ENCODE measurements around the gene VPS33B. TPM values are rescaled to one million over a fixed set of nuclear protein-coding genes. Genes with fewer than 3 reads are reported as not detected.
"Not testable (repeated sequence)": the region's sequence is repeated elsewhere in the genome, so short reads cannot be mapped to it uniquely, and the experiment has no call there.

Gene VPS33B
- polyA plus RNA-seq, 1 donor from 2014 or later = 10.7 TPM

DNA sequence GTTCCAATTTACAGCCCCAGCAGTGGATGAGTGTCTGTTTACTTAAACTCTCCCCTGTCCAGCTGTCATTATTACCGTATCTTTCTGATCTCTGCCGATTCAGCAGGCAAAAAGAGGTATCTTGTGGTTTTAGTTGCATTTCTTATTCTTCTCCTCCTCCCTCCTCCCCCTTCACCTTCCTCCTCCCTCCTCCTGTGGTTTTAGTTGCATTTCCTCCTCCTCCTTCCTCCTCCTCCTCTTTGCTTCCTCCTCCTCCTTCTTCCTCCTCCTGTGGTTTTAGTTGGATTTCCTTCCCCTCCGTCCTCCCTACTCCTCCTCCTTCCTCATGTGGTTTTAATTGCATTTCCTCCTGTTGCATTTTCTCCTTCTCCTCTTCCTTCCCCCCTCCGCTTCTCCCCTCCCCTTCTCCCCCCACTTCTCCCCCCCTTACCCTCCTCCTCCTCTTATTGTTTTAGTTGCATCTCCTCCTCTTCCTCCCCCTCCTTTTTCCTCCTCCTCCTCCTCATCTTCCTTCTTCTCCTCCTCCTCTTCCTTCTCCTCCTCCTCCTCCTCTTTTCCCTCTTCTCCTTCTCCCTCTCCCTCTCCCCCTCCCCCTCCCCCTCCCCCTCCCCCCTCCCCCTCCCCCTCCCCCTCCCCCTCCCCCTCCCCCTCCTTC, 25.3 kb upstream of the VPS33B start:
- peaks cover 7 to 9% (median 9%) of the 10 kb centered on the region in 3 donors for H3K4me1 Mint-ChIP-seq
- no peak overlapping the region for H3K27ac Mint-ChIP-seq
- no peaks in the 10 kb centered on the region for H3K9me3 Mint-ChIP-seq
- no peaks in the 10 kb centered on the region for H3K36me3 Mint-ChIP-seq
- peaks cover 14% of the 10 kb centered on the region for H3K27me3 Mint-ChIP-seq
- H3K4me3 Mint-ChIP-seq = peak overlapping the region in 1 of 4 donors; percentile 29

DNA sequence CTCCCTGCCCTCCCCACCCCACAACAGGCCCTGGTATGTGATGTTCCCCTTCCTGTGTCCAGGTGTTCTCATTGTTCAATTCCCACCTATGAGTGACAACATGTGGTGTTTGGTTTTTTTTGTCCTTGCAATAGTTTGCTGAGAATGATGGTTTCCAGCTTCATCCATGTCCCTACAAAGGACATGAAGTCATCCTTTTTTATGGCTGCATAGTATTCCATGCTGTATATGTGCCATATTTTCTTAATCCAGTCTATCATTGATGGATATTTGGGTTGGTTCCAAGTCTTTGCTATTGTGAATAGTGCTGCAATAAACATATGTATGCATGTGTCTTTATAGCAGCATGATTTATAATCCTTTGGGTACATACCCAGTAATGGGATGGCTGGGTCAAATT, 23.7 kb upstream of the VPS33B start:
- H3K9me3 Mint-ChIP-seq, H3K27me3 Mint-ChIP-seq, H3K36me3 Mint-ChIP-seq, H3K27ac Mint-ChIP-seq, H3K4me1 Mint-ChIP-seq, H3K4me3 Mint-ChIP-seq: not testable (repeated sequence)

DNA sequence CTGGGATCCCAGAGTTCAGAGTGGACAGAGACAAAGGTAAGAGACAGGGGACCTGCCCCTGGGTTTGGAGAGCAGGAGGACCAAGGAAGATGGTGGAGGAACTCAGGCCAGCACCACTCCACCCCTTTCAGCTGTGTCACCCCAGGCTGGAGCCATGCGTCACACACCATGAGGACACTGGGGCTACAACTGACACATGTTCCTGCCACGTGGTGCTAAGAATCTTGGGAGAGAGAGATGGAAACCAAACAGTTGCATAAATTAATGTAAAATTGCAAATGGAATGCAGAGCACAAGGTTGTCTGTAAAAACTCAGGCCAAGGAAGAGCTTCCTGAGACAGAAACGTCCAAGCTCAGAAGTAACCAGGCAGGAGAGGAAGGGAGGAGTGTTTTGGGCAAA, 22.7 kb upstream of the VPS33B start:
- H3K36me3 Mint-ChIP-seq = no peaks in the 10 kb centered on the region
- peak overlapping the region in 1 of 4 donors; percentile 19 for H3K4me3 Mint-ChIP-seq
- H3K27ac Mint-ChIP-seq = no peak overlapping the region
- H3K9me3 Mint-ChIP-seq = no peaks in the 10 kb centered on the region
- peaks cover 6% of the 10 kb centered on the region for H3K27me3 Mint-ChIP-seq
- H3K4me1 Mint-ChIP-seq = peaks cover 7 to 9% (median 9%) of the 10 kb centered on the region in 3 donors

DNA sequence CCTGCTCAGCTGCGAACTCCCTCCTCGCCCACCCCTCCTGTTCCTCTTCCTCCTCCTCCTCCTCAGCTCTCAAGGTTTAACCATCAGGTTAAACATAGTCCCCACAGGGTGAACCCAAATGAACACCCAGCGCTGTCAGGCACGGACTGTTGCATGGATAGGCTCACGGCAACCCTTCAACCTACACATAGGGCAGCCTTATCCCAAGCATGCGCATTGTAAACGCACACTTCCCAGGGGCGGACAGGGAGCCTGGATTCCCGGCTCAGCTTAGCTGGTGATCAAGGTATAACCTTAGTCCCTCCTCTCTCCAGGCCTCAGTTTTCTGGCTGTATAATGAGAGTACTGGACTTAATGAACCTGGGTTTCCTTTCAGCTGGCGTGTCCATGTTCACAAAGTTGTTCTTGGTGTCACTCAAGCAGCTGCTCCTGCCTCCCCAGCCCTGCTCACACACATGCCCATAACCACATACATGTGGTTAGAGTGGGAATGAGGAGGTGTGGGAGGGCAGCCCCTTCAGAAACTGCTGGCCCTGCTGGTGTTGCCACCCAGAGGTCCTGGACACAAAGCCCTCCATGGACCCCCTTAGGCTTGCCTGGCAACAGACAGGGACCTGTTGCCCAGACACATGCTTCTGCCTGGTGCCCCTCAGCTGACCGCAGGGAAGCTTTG, 20.9 kb upstream of the VPS33B start:
- no peak overlapping the region for H3K4me3 Mint-ChIP-seq
- peaks cover 2 to 9% (median 4%) of the 10 kb centered on the region in 3 donors for H3K4me1 Mint-ChIP-seq
- H3K9me3 Mint-ChIP-seq = no peaks in the 10 kb centered on the region
- H3K27ac Mint-ChIP-seq = no peak overlapping the region
- H3K36me3 Mint-ChIP-seq = peaks cover 2% of the 10 kb centered on the region
- no peaks in the 10 kb centered on the region for H3K27me3 Mint-ChIP-seq

DNA sequence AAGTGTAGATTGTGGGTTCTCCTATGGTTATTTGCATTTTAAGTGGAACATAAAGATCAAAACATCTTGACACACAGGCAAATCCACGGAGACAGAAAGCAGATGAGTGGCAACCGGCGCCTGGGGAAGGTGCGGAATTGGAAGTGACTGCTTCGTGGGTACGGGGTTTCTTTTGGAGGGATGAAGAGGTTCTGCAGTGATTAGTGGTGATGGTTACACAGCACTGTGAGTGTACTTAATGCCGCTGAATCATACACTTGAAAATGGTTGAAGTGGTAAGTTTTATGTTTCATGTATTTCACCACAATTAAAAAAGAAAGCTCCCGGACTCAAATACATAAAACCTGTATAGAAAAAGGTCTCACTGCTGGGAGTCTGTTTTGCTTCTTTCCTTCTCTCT, 18.5 kb upstream of the VPS33B start:
- Mint-ChIP-seq H3K9me3 (no peaks in the 10 kb centered on the region), H3K4me3 (no peak overlapping the region), H3K27ac (no peak overlapping the region), H3K36me3 (peaks cover 2% of the 10 kb centered on the region), H3K4me1 (no peaks in the 10 kb centered on the region), H3K27me3 (no peaks in the 10 kb centered on the region)

DNA sequence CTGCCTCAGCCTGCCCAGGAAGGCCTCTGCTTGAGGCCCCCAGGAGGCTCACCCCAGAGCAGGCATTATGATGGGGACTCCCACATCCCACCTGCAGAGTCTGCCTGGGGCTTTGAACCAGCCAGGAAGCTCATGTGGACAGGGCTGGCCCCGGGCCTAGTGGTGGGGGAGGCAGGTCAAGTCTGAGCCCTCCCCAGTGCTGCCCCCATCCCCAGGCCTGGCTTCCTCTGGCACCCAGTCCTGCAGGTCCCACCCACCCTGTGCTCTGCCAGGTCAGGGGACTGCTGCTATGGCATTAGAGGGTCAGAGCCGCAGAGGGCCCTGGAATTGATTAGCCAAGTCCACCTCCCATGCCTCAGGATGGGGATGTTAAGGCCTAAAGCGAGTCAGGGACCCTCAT, 17.6 kb upstream of the VPS33B start:
- Mint-ChIP-seq H3K9me3 (no peaks in the 10 kb centered on the region), H3K4me3 (no peak overlapping the region), H3K4me1 (no peaks in the 10 kb centered on the region), H3K36me3 (peaks cover 2% of the 10 kb centered on the region), H3K27ac (no peak overlapping the region), H3K27me3 (no peaks in the 10 kb centered on the region)

DNA sequence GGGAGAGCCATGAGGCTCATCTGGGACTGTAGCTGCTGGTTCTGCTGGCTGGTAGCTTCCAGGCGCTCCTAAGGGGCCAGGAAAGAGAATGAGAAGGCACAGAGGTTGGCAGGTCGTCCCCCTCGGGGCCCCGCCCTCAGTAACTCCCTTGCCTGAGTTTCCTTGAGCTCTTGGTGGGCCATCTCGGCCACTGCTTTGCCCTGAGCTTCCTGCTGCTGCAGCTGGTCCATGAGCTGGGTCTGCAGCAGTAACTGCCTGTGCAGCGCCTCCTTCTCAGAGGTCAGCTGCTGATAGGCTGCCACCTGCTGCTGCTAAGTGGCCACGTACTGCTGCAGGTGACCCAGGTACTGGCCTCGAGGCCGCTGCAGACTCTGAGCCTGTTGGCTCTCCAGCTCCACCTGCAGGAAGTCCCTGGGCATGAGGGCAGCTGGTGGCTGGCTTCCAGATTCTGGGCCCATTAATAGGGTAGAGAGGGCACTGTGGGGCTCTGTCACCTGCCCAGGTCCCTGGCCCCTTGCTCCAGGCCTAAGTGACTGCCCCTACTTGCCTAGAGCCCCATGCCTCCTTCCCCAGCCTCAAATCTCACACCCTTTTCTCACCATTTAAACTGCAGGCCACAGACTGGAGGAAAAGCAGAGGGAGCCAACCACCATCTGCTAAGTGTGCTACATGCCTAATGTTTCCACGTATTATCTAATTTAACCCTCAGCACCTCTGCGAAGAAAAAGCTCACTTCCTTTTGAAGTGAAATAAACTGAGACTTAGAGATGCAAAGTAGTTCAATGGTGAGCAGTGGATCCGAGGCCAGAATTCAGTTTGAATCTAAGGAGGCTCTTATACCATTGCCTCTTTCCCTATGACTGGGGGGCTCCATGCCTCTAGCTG, 10.8 kb upstream of the VPS33B start:
- H3K4me1 Mint-ChIP-seq = peaks cover 0 to 2% (median 1%) of the 10 kb centered on the region in 3 donors
- H3K9me3 Mint-ChIP-seq = no peaks in the 10 kb centered on the region
- H3K36me3 Mint-ChIP-seq = no peaks in the 10 kb centered on the region
- H3K27ac Mint-ChIP-seq = peak overlapping the region in 1 of 3 donors; percentile 14
- H3K4me3 Mint-ChIP-seq = peak overlapping the region in 1 of 4 donors; percentile 29
- H3K27me3 Mint-ChIP-seq = no peaks in the 10 kb centered on the region

DNA sequence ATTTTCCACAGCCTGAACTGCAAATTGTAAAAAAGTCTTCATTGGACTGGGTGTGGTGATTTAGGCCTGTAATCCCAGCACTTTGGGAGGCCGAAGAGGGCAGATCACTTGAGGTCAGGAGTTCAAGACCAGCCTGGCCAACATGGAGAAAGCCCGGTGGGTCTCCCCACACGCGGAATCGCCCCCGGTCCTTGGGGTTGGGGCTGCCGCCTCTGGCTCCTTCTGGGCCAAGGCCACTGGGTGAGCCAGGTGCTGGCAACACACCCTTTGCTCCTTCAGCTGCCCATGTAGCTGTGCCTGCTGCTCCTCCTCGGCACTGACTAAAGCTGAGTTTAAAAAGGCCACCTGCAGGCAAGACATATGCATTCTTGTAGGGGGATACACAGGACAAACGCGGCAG, 9.4 kb upstream of the VPS33B start:
- Mint-ChIP-seq H3K9me3 (no peaks in the 10 kb centered on the region), H3K27ac (no peak overlapping the region), H3K4me1 (peaks cover 0 to 2% (median 1%) of the 10 kb centered on the region in 3 donors), H3K36me3 (no peaks in the 10 kb centered on the region), H3K27me3 (no peaks in the 10 kb centered on the region), H3K4me3 (no peak overlapping the region)

DNA sequence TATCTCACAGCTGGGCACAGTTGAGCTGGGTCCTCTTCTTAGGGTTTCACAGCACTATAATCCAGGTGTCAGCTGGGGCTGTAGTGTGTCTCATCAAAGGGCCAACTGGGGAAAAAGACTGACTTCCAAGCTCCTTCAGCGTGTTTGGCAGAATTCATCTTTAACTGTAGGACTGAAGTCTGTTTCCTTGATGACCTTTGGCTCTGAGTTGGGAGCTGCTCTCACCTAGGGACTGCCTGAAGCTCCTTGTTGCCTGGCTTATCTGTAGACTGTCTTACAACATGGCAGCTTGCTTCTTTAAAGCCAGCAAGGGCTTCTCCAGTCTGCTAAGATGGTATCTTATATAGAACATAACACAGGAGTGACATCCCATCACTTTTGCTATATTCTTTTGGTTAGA, 5.3 kb upstream of the VPS33B start:
- Mint-ChIP-seq H3K9me3 (no peaks in the 10 kb centered on the region), H3K36me3 (no peaks in the 10 kb centered on the region), H3K4me3 (no peak overlapping the region), H3K27me3 (no peaks in the 10 kb centered on the region), H3K27ac (no peak overlapping the region), H3K4me1 (peaks cover 4 to 5% (median 4%) of the 10 kb centered on the region in 3 donors)

DNA sequence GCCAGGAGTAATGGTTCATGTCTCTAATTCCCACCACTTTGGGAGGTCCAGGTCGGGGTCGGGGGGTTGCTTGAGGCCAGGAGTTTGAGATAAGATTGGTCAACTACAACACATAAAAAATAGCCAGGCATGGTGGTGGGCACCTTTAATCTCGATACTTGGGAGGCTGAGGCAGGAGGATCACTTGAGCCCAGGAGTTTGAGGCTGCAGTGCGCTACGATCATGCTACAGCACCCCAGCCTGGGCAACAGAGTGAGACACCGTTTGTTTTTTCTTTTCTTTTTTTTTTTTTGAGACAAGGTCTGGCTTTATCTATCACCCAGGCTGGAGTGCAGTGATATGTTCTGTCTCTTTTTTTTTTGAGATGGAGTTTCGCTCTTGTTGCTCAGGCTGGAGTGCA, 1.3 kb upstream of the VPS33B start:
- H3K9me3 Mint-ChIP-seq = no peaks in the 10 kb centered on the region
- no peaks in the 10 kb centered on the region for H3K36me3 Mint-ChIP-seq
- peak overlapping the region in 2 of 4 donors; percentile 27 to 97 for H3K4me3 Mint-ChIP-seq
- H3K27ac Mint-ChIP-seq = peak overlapping the region in 2 of 3 donors; percentile 8 to 76
- no peaks in the 10 kb centered on the region for H3K27me3 Mint-ChIP-seq
- H3K4me1 Mint-ChIP-seq = peaks cover 22 to 28% (median 27%) of the 10 kb centered on the region in 3 donors

DNA sequence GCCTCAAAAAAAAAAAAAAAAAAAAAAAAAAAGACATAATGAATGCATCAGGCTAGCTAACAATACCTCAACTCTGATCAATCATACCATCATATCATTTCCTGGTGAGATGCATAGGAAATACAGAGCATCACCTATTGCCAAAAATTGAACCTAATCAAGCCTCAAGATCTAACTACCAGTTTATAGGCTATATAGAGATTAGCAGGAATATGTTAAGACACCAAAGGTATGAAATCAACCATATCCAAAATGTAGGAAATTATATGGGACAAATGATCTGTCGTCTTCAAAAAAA, 387 bp upstream of the VPS33B start:
- peaks cover 2% of the 10 kb centered on the region for H3K36me3 Mint-ChIP-seq
- peak overlapping the region; percentile 82 to 97 (median 95) for H3K27ac Mint-ChIP-seq
- H3K4me1 Mint-ChIP-seq = peaks cover 30 to 34% (median 33%) of the 10 kb centered on the region in 3 donors
- H3K4me3 Mint-ChIP-seq = peak overlapping the region; percentile 92 to 100 (median 98)
- H3K27me3 Mint-ChIP-seq = no peaks in the 10 kb centered on the region
- no peaks in the 10 kb centered on the region for H3K9me3 Mint-ChIP-seq

DNA sequence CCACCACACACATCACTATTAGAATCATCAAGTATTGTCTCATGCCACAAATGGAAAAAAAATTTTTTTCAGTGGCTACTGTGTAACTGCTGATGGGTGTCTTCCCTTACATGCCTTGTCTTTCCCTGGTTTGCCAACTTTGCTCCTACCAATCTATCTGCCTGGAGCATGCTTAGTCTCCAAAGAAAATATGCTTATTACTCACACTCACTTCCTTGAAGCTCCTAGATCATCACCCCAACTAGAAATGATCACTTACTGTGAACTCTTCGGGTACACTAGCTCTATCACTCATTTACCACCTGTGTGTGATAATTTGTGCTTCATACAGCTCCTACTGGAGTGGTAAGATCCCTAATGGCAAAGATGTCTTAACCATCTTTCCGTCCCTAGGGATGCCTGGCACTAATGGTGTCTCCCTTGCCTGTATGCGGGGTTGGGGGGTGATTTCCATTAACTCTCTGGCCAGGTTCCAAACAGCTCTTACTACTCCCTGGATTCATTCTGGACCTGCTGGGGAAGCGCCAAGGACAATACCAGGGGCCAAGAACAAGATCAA, 799 bp downstream of the VPS33B start:
- H3K36me3 Mint-ChIP-seq = peaks cover 2% of the 10 kb centered on the region
- H3K4me1 Mint-ChIP-seq = peaks cover 33 to 34% (median 33%) of the 10 kb centered on the region in 3 donors
- no peaks in the 10 kb centered on the region for H3K27me3 Mint-ChIP-seq

DNA sequence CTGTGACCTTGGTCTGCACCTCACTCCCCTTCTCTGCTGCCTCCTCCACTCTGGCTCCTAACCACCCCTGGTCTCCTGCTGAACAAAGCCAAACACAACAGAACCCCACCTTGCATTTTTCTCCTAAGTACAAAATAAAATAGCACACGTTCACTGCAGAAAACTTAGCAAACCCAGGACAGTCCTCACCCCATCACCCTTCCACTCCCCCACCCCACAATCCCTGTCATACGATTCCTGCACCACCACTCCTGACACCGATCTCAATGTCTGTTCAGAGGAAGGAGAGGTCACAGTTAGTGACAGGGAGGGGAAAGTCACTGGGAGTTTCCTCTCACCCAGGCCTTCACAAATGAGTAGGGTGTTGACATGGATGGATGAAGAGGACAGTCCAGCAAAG, 4.2 kb downstream of the VPS33B start:
- H3K36me3 Mint-ChIP-seq = peaks cover 5% of the 10 kb centered on the region
- H3K9me3 Mint-ChIP-seq = no peaks in the 10 kb centered on the region
- no peaks in the 10 kb centered on the region for H3K27me3 Mint-ChIP-seq
- peak overlapping the region in 1 of 4 donors; percentile 34 for H3K4me3 Mint-ChIP-seq
- peaks cover 33 to 36% (median 35%) of the 10 kb centered on the region in 3 donors for H3K4me1 Mint-ChIP-seq
- H3K27ac Mint-ChIP-seq = peak overlapping the region in 1 of 3 donors; percentile 87

More for the DNA sequence above, 799 bp downstream of the VPS33B start:
- H3K27ac Mint-ChIP-seq = peak overlapping the region; percentile 82 to 97 (median 95)
- no peaks in the 10 kb centered on the region for H3K9me3 Mint-ChIP-seq
- H3K4me3 Mint-ChIP-seq = peak overlapping the region; percentile 92 to 100 (median 98)

DNA sequence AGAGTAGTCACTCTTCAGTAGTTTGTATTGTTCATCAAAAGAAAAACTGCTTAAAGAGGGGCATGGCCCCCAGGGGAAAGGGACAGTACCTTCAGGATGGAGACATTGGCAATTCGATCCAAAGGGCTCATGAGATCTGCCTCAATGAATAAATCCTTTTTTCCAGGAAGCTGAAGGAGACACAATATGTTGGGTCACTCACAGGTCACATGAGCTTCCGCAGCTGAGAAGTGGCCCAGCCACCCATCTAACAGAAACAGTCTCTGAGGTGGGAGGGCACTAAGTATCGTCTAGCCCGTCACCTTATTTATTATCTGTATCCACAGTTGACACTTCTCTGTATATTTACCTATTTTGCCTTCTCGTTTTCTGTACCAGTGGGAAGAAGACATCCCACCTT, 4.7 kb downstream of the VPS33B start:
- H3K36me3 Mint-ChIP-seq = peaks cover 5% of the 10 kb centered on the region

DNA sequence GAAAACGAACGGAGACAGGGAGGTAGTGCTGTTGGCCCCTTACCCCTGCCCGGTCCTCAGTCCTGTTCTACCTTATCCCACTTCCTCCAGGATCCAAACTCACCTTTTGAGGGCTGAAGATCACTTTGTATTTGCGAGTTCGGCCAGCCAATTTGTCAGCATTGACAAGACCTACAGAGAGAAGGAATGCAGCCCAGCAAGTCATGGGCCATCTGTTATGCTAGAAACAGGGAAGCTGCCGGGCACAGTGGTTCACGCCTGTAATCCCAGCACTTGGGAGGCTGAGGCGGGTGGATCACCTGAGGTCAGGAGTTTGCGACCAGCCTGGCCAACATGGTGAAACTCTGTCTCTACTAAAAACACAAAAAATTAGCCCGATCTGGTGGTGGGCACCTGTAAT, 8.7 kb downstream of the VPS33B start:
- H3K4me3 Mint-ChIP-seq, H3K9me3 Mint-ChIP-seq, H3K27me3 Mint-ChIP-seq, H3K36me3 Mint-ChIP-seq, H3K27ac Mint-ChIP-seq: not testable (repeated sequence)
- peaks cover 6 to 13% (median 10%) of the 10 kb centered on the region in 3 donors for H3K4me1 Mint-ChIP-seq

More for the DNA sequence above, 4.7 kb downstream of the VPS33B start:
- Mint-ChIP-seq H3K9me3 (no peaks in the 10 kb centered on the region), H3K4me1 (peaks cover 28 to 33% (median 31%) of the 10 kb centered on the region in 3 donors), H3K27ac (peak overlapping the region in 1 of 3 donors; percentile 87), H3K27me3 (no peaks in the 10 kb centered on the region), H3K4me3 (peak overlapping the region in 1 of 4 donors; percentile 14)
